Right lobe of liver (tissue), 6 donors: Measurements from ENCODE around the gene TOX3. TPM values are rescaled to one million over a fixed set of nuclear protein-coding genes. Genes with fewer than 3 reads are reported as not detected.
A peak's percentile ranks its signal among the peaks of the same experiment; 100 is the strongest.

Experiments
- ATAC-seq, 4 donors: fragments of 200-7000 bp; cut with Tn5 transposase; one replicate each; pipeline ENCODE4 v1.9.1; 2020; ENCODE audit warnings: mild to moderate bottlenecking in 4 of 4, moderate library complexity in 4 of 4
- DNase-seq, 3 donors: peaks; one replicate each; pipeline ENCODE4 v3.0.0-alpha.2; 2020
- H3K27ac ChIP-seq, 3 donors: fragments of 200-600 bp; one replicate each; pipeline ENCODE4 v1.8.0; 2022
- H3K27me3 ChIP-seq, 2 donors: fragments of 200-600 bp; one replicate each; pipeline ENCODE4 v1.8.0; 2022
- H3K36me3 ChIP-seq, 4 donors: fragments of 200-600 bp; sonication (generic) in 1 of 4; one replicate each; pipeline versions ENCODE4 v1.5.1 to v1.8.0; 2017 to 2022; ENCODE audit warnings: control low read depth in 1 of 4
- H3K4me1 ChIP-seq, 4 donors: fragments of 200-600 bp; sonication (generic) in 1 of 4; one replicate each; pipeline versions ENCODE4 v1.5.1 to v1.8.0; 2017 to 2022; ENCODE audit warnings: control low read depth in 1 of 4
- H3K4me3 ChIP-seq, 3 donors: fragments of 200-600 bp; one replicate each; pipeline ENCODE4 v1.8.0; 2022
- H3K9me3 ChIP-seq, 4 donors: fragments of 200-600 bp; sonication (generic) in 1 of 4; one replicate each; pipeline versions ENCODE4 v1.5.1 to v1.8.0; 2017 to 2022; ENCODE audit warnings: control low read depth in 1 of 4
- CTCF ChIP-seq, 4 donors: fragments of 200-600 bp in 3 of 4; fragments of 450-650 bp in 1 of 4; IDR thresholded peaks; one replicate each; pipeline versions ENCODE4 v1.5.1 to v1.8.0; 2016 to 2022; ENCODE audit warnings: antibody characterized with exemption in 4 of 4, mild to moderate bottlenecking in 2 of 4
- POLR2A ChIP-seq: fragments of 450-650 bp; IDR thresholded peaks from one replicate; pipeline ENCODE4 v1.6.1; 2017; ENCODE audit warnings: antibody characterized with exemption, mild to moderate bottlenecking
- WGBS: methylation state at CpG from one replicate; pipeline ENCODE4 v1.1.6; 2018; ENCODE audit warnings: low coverage, low lambda C conversion rate; ENCODE audit not compliant: insufficient coverage; ENCODE audit errors: missing lambda C conversion rate; 5-methylcytosine and 5-hydroxymethylcytosine counted together
- intact Hi-C, 2 donors: fragments of 100-400 bp; cut with DNase I; formaldehyde crosslinking; loops; one replicate each; pipeline versions ENCODE4 v1.11.2 to v1.14.1; 2022
- total RNA-seq, 6 experiments: library from RNA; depleted of rRNA in 2 of 6; stranded (reverse); fragments of >200 nt in 2 of 6; fragmentation: NEBNext Ultra II Directional in 3 of 6; extraction: Animal tissue kit (Norgen Biotek cat#: 25700) in 3 of 6; gene quantifications; one replicate each; pipeline versions ENCODE4 v1.1.0 to v1.2.4, GENCODE V29; 2016 to 2023
- donor health status: DM: no; HTN: yes; CAD: no.
- donor health status: DM: no; HTN: no; CAD: no.
- donor health status: DM: no; HTN: no; CAD: no.
- donor health status: DM: no; HTN: yes; CAD: no.
- donor health status: DM: no; HTN: yes; CAD: no.

Gene TOX3
- total RNA-seq, 6 experiments from 2014 or later = 0.92 to 5.8 (median 3.6) TPM

DNA sequence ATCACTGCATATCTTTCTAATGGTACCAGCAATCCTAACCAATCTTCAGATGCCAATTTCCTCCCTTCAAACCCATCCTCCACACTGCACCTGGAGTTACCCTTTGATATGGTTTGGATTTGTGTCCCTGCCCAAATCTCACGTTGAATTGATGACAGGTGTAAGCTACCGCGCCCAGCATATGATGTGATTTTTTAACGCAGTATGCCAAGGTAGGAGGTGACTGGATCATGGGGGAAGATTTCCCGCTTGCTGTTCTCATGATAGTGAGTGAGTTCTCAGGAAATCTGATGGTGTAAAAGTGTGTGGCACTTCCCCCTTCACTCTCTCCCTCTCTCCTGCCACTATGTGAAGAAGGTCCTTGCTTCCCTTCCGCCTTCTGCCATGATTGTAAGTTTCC lies 57.0 kb downstream of the TOX3 start:
- intact Hi-C loops = no loop called here
- Histone ChIP-seq H3K27me3 (no peaks in the 10 kb centered on the region), H3K36me3 (no peaks in the 10 kb centered on the region), H3K4me3 (no peak overlapping the region), H3K4me1 (peaks cover 0 to 49% (median 18%) of the 10 kb centered on the region in 4 donors), H3K27ac (peak overlapping the region in 1 of 3 donors; percentile 85), H3K9me3 (no peaks in the 10 kb centered on the region)
- ATAC-seq = no peak
- WGBS = 92% methylated on average over 6 of the region's 6 CpGs
- DNase-seq = no peak
- TF ChIP-seq CTCF (IDR thresholded peaks at IDR 0.05) (no peak), POLR2A (no peak)

DNA sequence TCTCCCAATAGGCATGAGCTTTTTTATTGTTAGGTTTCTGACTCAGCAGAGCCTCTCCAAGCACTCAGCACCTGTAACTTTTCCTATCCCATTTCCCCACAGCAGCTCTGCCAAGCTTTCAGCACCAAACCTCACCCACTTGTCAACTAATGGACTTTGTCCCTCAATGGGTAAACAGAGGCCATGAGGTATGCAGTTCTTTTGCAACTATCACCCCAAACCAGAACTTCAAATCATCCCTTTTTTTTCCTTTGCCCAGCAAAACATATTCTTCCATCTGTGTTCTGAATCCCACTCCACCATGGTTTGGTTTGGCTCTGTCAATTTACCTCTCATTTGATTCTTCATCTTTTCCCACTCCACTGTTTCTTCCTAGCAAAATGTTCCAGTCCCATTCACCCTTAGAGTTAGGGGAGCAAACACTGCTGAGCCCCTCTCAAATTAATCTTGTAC lies 58.1 kb downstream of the TOX3 start:
- Histone ChIP-seq H3K4me3 (no peak overlapping the region), H3K27ac (peak overlapping the region; percentile 4 to 85 (median 9)), H3K9me3 (no peaks in the 10 kb centered on the region), H3K27me3 (no peaks in the 10 kb centered on the region), H3K4me1 (peaks cover 0 to 41% (median 14%) of the 10 kb centered on the region in 4 donors), H3K36me3 (no peaks in the 10 kb centered on the region)
- TF ChIP-seq CTCF (IDR thresholded peaks at IDR 0.05) (no peak), POLR2A (no peak)
- peak; percentile 87 to 95 (median 92) for ATAC-seq
- DNase-seq = peak; percentile 38 to 76 (median 59)
- intact Hi-C loops = no loop called here

DNA sequence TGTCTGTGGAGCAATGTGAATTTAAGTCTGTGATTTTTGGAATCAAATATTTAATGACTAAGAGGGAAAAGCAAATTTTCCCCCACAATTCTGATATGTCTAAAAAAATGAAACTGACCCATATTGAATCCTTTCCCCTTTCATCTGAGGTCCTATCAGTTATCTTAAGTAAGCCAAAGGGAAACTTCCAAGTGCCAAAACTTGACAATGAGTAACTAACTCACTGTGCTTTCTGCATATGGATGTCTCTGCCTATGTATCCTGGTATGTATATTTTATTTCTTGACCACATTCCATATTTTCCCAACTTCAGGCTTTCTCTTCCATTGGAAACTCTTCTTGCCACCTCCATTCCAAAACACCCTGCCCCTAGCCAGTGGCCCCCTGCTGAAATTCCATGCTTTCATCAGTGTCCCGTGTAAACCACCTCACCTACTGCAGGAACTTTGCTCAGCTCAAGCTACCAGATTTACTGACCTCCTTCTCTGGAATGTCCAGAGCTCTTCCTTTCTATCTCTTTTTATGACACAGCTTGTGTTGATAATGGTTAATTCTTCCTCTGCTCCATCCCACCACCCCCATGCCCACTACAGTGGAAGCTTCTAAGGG lies 59.0 kb downstream of the TOX3 start:
- intact Hi-C loops = no loop called here
- no peaks in the 10 kb centered on the region for H3K9me3 ChIP-seq
- 18% methylated on average over 1 of the region's 1 CpG for WGBS
- no peaks in the 10 kb centered on the region for H3K36me3 ChIP-seq
- ATAC-seq = peak in 3 of 4 donors; percentile 8 to 39 (median 23)
- no peak overlapping the region for H3K4me3 ChIP-seq
- no peak for DNase-seq
- no peaks in the 10 kb centered on the region for H3K27me3 ChIP-seq
- peak overlapping the region; percentile 9 to 85 (median 30) for H3K27ac ChIP-seq
- TF ChIP-seq CTCF (IDR thresholded peaks at IDR 0.05) (no peak), POLR2A (no peak)
- peaks cover 0 to 32% (median 10%) of the 10 kb centered on the region in 4 donors for H3K4me1 ChIP-seq

DNA sequence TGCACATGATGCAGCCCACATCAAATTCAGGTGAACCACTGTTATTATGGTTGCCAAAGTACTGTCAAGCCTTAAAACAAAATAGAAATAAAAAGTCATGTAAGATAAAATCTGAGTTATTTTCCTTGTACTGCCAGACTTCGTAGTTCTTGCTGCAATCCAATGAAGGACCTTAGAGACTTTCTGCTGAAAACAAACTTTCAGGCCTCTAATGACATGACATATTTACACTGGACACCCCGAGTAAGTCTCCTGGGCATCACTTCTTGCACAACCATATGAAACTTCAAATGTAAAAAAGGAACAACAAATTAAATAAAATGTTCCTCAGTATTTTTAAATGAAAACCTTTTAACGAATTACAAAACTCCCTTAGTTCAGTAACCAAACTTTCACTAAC lies 66.7 kb downstream of the TOX3 start:
- no peak for TF ChIP-seq POLR2A
- TF ChIP-seq CTCF (IDR thresholded peaks at IDR 0.05) = no peak
- no peak overlapping the region for H3K4me3 ChIP-seq
- H3K9me3 ChIP-seq = no peaks in the 10 kb centered on the region
- no peak overlapping the region for H3K27ac ChIP-seq
- peak in 2 of 4 donors; percentile 21 to 60 for ATAC-seq
- no peaks in the 10 kb centered on the region for H3K27me3 ChIP-seq
- WGBS = 47% methylated on average over 3 of the region's 3 CpGs
- DNase-seq = no peak
- H3K36me3 ChIP-seq = no peaks in the 10 kb centered on the region
- intact Hi-C loops = no loop called here
- H3K4me1 ChIP-seq = peaks cover 0 to 11% (median 0%) of the 10 kb centered on the region in 4 donors
